Parathyroid adenoma (tissue), 2 donors: ENCODE measurements around the gene ME3.

Experiments
- H2AFZ ChIP-seq: fragments of 300-600 bp; sonication (generic); one replicate; pipeline ENCODE4 v1.7.0; 2017; ENCODE audit warnings: antibody characterized with exemption, mild to moderate bottlenecking
- H3K27ac ChIP-seq: fragments of 300-600 bp; sonication (generic); one replicate; pipeline ENCODE4 v1.7.0; 2017
- H3K27me3 ChIP-seq: fragments of 300-600 bp; sonication (generic); one replicate; pipeline ENCODE4 v1.7.0; 2017; ENCODE audit warnings: low read length; ENCODE audit not compliant: control insufficient read depth, insufficient read depth
- H3K36me3 ChIP-seq: fragments of 300-600 bp; sonication (generic); one replicate; pipeline ENCODE4 v1.7.0; 2017; ENCODE audit warnings: low read length; ENCODE audit not compliant: control insufficient read depth, insufficient read depth
- H3K4me1 ChIP-seq: fragments of 300-600 bp; sonication (generic); one replicate; pipeline ENCODE4 v1.7.0; 2017; ENCODE audit warnings: control low read depth
- H3K4me2 ChIP-seq: fragments of 300-600 bp; sonication (generic); one replicate; pipeline ENCODE4 v1.7.0; 2017; ENCODE audit warnings: low read length
- H3K4me3 ChIP-seq: fragments of 300-600 bp; sonication (generic); one replicate; pipeline ENCODE4 v1.7.0; 2017; ENCODE audit warnings: low read depth, low read length
- H3K79me2 ChIP-seq: fragments of 300-600 bp; sonication (generic); one replicate; pipeline ENCODE4 v1.7.0; 2017; ENCODE audit warnings: control low read depth
- H3K9ac ChIP-seq: fragments of 300-600 bp; sonication (generic); one replicate; pipeline ENCODE4 v1.7.0; 2017; ENCODE audit warnings: mild to moderate bottlenecking
- H3K9me3 ChIP-seq: fragments of 300-600 bp; sonication (generic); one replicate; pipeline ENCODE4 v1.7.0; 2017; ENCODE audit warnings: low read length; ENCODE audit not compliant: control insufficient read depth
- TF ChIP-seq, protein P1 (sequence below): fragments of 300-600 bp; sonication (generic); IDR thresholded peaks from one replicate; pipeline ENCODE4 v1.7.0; 2017; ENCODE audit warnings: antibody characterized with exemption, mild to moderate bottlenecking
- donor health status: primary hyperparathyroidism.

ME3 gene

DNA sequence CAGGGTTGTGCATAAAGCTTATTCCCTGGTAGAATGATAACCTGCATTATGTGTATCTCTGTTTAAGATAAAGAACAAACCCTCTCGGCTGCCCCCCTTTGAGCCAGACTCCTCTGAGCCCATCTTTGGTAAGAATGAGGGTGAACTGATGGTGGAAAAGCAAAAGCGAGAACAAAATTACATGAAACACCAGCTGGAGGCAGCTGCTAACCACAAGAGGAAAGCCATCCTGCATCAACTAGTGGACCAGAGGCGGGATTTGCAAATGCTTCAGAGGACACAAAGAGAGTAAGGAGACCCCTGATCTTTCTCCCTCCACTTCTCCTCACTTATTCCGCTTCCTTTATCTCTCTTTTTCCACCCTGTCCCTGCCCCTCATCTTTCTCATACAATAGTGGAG, 257.4 kb downstream of the ME3 start:
- Histone ChIP-seq H3K4me3 (no peak overlapping the region), H3K36me3 (no peaks in the 10 kb centered on the region), H3K27me3 (no peaks in the 10 kb centered on the region), H3K9me3 (no peaks in the 10 kb centered on the region), H3K9ac (no peak overlapping the region), H3K79me2 (no peaks in the 10 kb centered on the region), H3K27ac (no peak overlapping the region), H2AFZ (no peak overlapping the region), H3K4me2 (no peak overlapping the region), H3K4me1 (no peaks in the 10 kb centered on the region)
- TF ChIP-seq, protein P1, sequence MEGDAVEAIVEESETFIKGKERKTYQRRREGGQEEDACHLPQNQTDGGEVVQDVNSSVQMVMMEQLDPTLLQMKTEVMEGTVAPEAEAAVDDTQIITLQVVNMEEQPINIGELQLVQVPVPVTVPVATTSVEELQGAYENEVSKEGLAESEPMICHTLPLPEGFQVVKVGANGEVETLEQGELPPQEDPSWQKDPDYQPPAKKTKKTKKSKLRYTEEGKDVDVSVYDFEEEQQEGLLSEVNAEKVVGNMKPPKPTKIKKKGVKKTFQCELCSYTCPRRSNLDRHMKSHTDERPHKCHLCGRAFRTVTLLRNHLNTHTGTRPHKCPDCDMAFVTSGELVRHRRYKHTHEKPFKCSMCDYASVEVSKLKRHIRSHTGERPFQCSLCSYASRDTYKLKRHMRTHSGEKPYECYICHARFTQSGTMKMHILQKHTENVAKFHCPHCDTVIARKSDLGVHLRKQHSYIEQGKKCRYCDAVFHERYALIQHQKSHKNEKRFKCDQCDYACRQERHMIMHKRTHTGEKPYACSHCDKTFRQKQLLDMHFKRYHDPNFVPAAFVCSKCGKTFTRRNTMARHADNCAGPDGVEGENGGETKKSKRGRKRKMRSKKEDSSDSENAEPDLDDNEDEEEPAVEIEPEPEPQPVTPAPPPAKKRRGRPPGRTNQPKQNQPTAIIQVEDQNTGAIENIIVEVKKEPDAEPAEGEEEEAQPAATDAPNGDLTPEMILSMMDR = no peak

DNA sequence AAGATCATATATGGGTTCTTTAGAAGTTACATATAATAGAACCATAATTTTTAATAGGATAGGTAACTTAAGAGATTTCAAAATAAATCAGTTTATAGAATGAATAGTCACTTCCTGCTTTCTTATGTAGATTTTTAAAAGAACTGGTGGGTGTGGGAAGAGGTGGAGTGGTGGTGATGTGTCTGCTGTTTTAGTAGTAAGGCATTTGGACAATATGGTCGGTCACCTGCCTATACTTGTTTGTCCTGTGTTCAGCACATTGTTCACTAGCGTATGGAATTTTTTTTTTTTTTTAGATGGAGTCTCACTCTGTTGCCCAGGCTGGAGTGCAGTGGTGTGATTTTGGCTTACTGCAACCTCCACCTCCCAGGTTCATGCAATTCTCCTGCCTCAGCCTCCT, 258.4 kb downstream of the ME3 start:
- Histone ChIP-seq H3K4me2 (no peak overlapping the region), H3K79me2 (no peaks in the 10 kb centered on the region), H3K4me3 (no peak overlapping the region), H3K9me3 (no peaks in the 10 kb centered on the region), H3K27me3 (no peaks in the 10 kb centered on the region), H2AFZ (no peak overlapping the region), H3K36me3 (no peaks in the 10 kb centered on the region), H3K9ac (no peak overlapping the region), H3K4me1 (no peaks in the 10 kb centered on the region), H3K27ac (no peak overlapping the region)
- TF ChIP-seq, protein P1 = no peak

DNA sequence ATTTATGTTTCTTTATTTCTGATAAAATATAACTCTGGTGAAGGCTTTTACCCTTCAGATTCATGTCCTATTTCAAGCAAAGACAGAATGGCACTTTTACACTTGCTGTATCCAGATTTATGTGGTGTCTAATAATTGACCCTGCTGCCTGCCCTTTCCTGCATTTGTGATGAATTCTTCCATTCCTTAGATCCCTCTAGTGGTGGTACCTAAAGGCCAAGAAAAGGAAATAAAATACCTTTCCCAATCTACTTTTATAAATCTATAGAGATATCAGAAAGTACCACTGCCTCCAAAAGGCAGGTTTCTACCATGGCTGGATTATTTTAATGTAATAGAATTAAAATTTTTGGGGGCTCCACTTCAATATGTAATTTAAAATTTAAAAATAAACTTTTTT, 263.6 kb downstream of the ME3 start:
- Histone ChIP-seq H3K9me3 (no peaks in the 10 kb centered on the region), H3K9ac (no peak overlapping the region), H3K4me2 (no peak overlapping the region), H3K4me3 (no peak overlapping the region), H3K36me3 (no peaks in the 10 kb centered on the region), H3K27me3 (no peaks in the 10 kb centered on the region), H3K79me2 (no peaks in the 10 kb centered on the region), H3K27ac (no peak overlapping the region), H2AFZ (no peak overlapping the region), H3K4me1 (no peaks in the 10 kb centered on the region)
- TF ChIP-seq, protein P1 = no peak

DNA sequence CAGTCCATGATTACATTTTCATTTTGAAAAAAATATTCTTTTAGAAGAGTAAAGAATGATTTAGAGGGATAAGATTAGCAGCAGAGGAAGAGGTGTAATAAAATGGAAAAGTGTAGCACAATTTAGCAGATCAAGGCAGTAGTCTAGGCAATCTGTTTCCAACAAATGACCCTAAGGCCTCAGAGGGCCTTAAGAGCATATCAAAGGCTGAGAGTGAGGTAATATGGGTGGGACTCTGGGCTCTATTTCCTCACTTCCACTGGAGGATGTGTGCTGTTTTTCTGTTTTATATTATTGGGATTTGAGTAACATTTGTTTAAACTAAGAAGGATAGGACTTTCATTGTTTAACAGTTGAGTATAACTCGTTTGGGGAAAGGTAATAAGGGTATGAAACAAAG, 269.0 kb downstream of the ME3 start:
- Histone ChIP-seq H3K9ac (no peak overlapping the region), H2AFZ (no peak overlapping the region), H3K9me3 (no peaks in the 10 kb centered on the region), H3K79me2 (no peaks in the 10 kb centered on the region), H3K36me3 (no peaks in the 10 kb centered on the region), H3K27ac (no peak overlapping the region), H3K4me2 (no peak overlapping the region), H3K27me3 (no peaks in the 10 kb centered on the region), H3K4me3 (no peak overlapping the region), H3K4me1 (no peaks in the 10 kb centered on the region)
- TF ChIP-seq, protein P1 = no peak

DNA sequence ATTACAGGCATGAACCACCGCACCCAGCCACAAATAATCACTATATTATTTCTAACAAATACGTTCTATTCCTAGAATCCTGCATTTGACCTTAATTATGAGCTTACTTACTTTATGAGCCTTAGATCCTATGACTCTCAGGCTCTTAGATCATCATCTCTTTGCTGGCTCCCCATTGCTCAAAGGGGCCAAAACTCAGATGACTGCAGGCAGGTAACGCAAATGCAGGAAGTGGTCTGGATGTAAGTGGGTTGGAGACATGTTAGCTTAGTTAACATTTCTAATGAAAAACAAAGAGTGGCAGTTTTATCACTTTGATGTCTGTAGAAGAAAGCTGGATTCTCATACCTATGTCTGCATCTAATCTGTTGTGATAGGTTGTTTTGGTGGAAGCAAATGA, 274.3 kb downstream of the ME3 start:
- H3K27me3 ChIP-seq = no peaks in the 10 kb centered on the region
- H3K9me3 ChIP-seq = no peaks in the 10 kb centered on the region
- no peak overlapping the region for H3K4me2 ChIP-seq
- H3K4me3 ChIP-seq = no peak overlapping the region
- no peak overlapping the region for H3K9ac ChIP-seq
- no peak overlapping the region for H3K27ac ChIP-seq
- TF ChIP-seq, protein P1 = no peak
- no peaks in the 10 kb centered on the region for H3K36me3 ChIP-seq
- H3K4me1 ChIP-seq = peaks cover 4% of the 10 kb centered on the region
- H3K79me2 ChIP-seq = no peaks in the 10 kb centered on the region
- no peak overlapping the region for H2AFZ ChIP-seq
